ENCODE measurements around the gene TLR1.
"Not testable (repeated sequence)": the region's sequence is repeated elsewhere in the genome, so short reads cannot be mapped to it uniquely, and the experiment has no call there.

The TLR1 gene

GRCh38 chr4:38804654-38805295 is at the start of gene TLR1:
Gene TLR1, minus strand, starts transcription at chr4:38804791. Its CDS starts 5,960 bp downstream, at chr4:38798831.
- peak; percentile 59 for DNase-seq

- DNase-seq: no peak
Measured at GRCh38 chr4:38846015-38846414, 41.4 kb upstream of the TLR1 start.

- no peak for DNase-seq
Measured at GRCh38 chr4:38842994-38843393, 38.4 kb upstream of the TLR1 start.

GRCh38 chr4:38837849-38838248 is 33.3 kb upstream of the TLR1 start:
- DNase-seq: no peak

- DNase-seq: no peak
Measured at GRCh38 chr4:38837334-38837733, 32.7 kb upstream of the TLR1 start.

GRCh38 chr4:38834570-38834969 is 30.0 kb upstream of the TLR1 start:
- DNase-seq: no peak

- no peak for DNase-seq
Measured at GRCh38 chr4:38832624-38833528, 28.3 kb upstream of the TLR1 start.

GRCh38 chr4:38832206-38832605 is 27.6 kb upstream of the TLR1 start:
- DNase-seq: no peak

- no peak for DNase-seq
Measured at GRCh38 chr4:38831653-38832052, 27.1 kb upstream of the TLR1 start.

GRCh38 chr4:38829237-38829636 is 24.6 kb upstream of the TLR1 start:
- DNase-seq: no peak

GRCh38 chr4:38823766-38824165 is 19.2 kb upstream of the TLR1 start:
- DNase-seq: no peak

GRCh38 chr4:38822748-38823303 is 18.2 kb upstream of the TLR1 start:
- no peak for DNase-seq

GRCh38 chr4:38821739-38822138 is 17.1 kb upstream of the TLR1 start:
- DNase-seq: no peak

- DNase-seq: no peak
Measured at GRCh38 chr4:38820329-38821061, 15.9 kb upstream of the TLR1 start.

GRCh38 chr4:38819569-38819968 is 15.0 kb upstream of the TLR1 start:
- DNase-seq: no peak

GRCh38 chr4:38818441-38818976 is 13.9 kb upstream of the TLR1 start:
- DNase-seq: no peak

- peak; percentile 22 for DNase-seq
Measured at GRCh38 chr4:38815885-38816782, 11.5 kb upstream of the TLR1 start.

GRCh38 chr4:38814386-38814785 is 9.8 kb upstream of the TLR1 start:
- no peak for DNase-seq

- no peak for DNase-seq
Measured at GRCh38 chr4:38811297-38811696, 6.7 kb upstream of the TLR1 start.

- not testable (repeated sequence) for DNase-seq
Measured at GRCh38 chr4:38807462-38807861, 2.9 kb upstream of the TLR1 start.

GRCh38 chr4:38806251-38806650 is 1.7 kb upstream of the TLR1 start:
- DNase-seq: not testable (repeated sequence)

Measured in KG1 (cell line).